ENCODE data around the gene CDH4. TPM values are rescaled to one million over a fixed set of nuclear protein-coding genes. Genes with fewer than 3 reads are reported as not detected.

Gene CDH4
- total RNA-seq, 1 donor from 2014 or later: 2.9 TPM

DNA sequence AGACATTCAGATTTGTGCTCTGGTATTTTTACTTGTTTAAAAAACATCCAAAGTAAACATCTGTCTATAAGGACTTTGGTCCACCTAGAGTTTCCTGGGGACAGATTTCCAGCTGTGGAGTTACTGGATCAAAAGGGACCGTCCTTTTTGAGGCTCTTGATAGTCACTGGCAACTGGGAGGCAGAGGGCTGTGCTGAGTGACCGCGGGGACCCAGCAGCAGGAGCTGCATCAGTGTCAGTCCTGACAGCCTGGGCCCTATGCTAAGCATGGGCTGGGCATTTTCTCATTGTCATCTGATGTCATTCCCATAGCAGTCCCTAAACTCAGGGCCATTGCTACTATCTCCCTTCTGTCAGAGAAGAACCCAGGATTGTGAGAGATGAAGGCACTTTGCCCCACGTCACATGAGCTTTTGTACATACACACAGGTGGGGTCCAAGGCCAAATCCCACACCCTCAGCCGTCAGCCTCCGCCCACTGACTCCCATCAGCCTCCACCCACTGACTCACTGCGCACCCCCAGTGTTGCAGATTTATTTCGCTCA is 519.8 kb downstream of the CDH4 start:
- Histone ChIP-seq H2AFZ (replicated peaks) (no peak overlapping the region), H3K9me3 (ENCODE audit: low read depth) (no peaks in the 10 kb centered on the region), H4K20me1 (ENCODE audit: low read depth) (no peaks in the 10 kb centered on the region), H3K36me3 (no peaks in the 10 kb centered on the region), H3K27ac (no peak overlapping the region), H3K4me2 (no peak overlapping the region), H3K4me3 (no peak overlapping the region), H3K9ac (no peak overlapping the region), H3K27me3 (peaks cover 5% of the 10 kb centered on the region), H3F3A (ENCODE audit: low read depth) (no peaks in the 10 kb centered on the region), H3K4me1 (no peaks in the 10 kb centered on the region), H3K79me2 (ENCODE audit: low read depth) (no peaks in the 10 kb centered on the region)
- Mint-ChIP-seq H3K27ac (no peak overlapping the region), H3K4me1 (peaks cover 9% of the 10 kb centered on the region), H3K9me3 (no peaks in the 10 kb centered on the region), H3K36me3 (peaks cover 6% of the 10 kb centered on the region), H3K4me3 (no peak overlapping the region), H3K27me3 (ENCODE audit: insufficient read depth, low read depth) (peaks cover 5% of the 10 kb centered on the region)
- no peak for TF ChIP-seq EZH2phosphoT487 (IDR thresholded peaks at IDR 0.05)
- TF ChIP-seq, protein P1, sequence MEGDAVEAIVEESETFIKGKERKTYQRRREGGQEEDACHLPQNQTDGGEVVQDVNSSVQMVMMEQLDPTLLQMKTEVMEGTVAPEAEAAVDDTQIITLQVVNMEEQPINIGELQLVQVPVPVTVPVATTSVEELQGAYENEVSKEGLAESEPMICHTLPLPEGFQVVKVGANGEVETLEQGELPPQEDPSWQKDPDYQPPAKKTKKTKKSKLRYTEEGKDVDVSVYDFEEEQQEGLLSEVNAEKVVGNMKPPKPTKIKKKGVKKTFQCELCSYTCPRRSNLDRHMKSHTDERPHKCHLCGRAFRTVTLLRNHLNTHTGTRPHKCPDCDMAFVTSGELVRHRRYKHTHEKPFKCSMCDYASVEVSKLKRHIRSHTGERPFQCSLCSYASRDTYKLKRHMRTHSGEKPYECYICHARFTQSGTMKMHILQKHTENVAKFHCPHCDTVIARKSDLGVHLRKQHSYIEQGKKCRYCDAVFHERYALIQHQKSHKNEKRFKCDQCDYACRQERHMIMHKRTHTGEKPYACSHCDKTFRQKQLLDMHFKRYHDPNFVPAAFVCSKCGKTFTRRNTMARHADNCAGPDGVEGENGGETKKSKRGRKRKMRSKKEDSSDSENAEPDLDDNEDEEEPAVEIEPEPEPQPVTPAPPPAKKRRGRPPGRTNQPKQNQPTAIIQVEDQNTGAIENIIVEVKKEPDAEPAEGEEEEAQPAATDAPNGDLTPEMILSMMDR (IDR thresholded peaks at IDR 0.05): no peak
- TF ChIP-seq EZH2 (IDR thresholded peaks at IDR 0.05): no peak
- DNase-seq (ENCODE audit: low spot score): no peak

DNA sequence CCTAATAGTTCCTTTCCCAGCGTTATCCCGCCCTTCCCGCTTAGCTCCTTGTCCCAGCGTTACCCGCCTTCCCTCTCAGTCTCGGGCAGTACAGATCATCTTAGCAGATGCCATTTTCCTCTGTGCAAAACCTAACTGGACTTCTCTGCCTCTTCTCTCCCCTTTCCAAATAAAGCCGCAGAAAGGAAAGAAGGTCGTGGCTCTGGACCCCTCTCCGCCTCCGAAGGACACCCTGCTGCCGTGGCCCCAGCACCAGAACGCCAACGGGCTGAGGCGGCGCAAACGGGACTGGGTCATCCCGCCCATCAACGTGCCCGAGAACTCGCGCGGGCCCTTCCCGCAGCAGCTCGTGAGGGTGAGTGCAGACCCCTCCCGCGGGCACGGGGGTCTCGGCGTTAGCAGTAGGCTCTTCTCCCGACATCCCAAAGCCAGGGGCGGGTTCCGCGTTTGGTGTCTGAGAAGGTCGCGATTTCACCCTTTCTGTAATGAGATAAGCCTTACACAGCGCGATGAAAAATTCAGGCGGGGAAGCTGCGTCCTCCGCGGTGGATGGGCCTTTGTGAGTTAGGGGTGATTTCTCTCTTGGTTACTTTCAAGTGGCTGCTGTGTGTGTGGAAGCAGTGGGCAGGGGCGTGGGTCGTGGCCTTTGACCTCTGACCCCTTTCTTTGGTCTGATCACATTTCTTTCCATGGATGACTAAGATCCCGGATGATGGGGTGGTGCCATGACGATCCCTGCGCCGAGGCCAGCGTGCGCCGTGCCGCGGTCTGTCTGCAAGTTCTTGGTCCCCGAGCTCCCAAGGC is 521.0 kb downstream of the CDH4 start:
- H3K9me3 ChIP-seq (ENCODE audit: low read depth): no peaks in the 10 kb centered on the region
- Mint-ChIP-seq H3K9me3 (no peaks in the 10 kb centered on the region), H3K36me3 (peaks cover 6% of the 10 kb centered on the region), H3K4me1 (peaks cover 9% of the 10 kb centered on the region), H3K27me3 (ENCODE audit: insufficient read depth, low read depth) (peaks cover 5% of the 10 kb centered on the region), H3K4me3 (no peak overlapping the region), H3K27ac (no peak overlapping the region)
- peaks cover 6% of the 10 kb centered on the region for H3K27me3 ChIP-seq
- H3K4me1 ChIP-seq: no peaks in the 10 kb centered on the region
- H3K36me3 ChIP-seq: no peaks in the 10 kb centered on the region
- H3F3A ChIP-seq (ENCODE audit: low read depth): no peaks in the 10 kb centered on the region
- no peaks in the 10 kb centered on the region for H4K20me1 ChIP-seq (ENCODE audit: low read depth)
- H2AFZ ChIP-seq (replicated peaks): no peak overlapping the region
- H3K4me3 ChIP-seq: no peak overlapping the region
- TF ChIP-seq EZH2 (IDR thresholded peaks at IDR 0.05) (no peak), EZH2phosphoT487 (IDR thresholded peaks at IDR 0.05) (no peak)
- TF ChIP-seq, protein P1 (IDR thresholded peaks at IDR 0.05): no peak
- no peak overlapping the region for H3K27ac ChIP-seq
- DNase-seq (ENCODE audit: low spot score): no peak
- no peak overlapping the region for H3K9ac ChIP-seq
- no peak overlapping the region for H3K4me2 ChIP-seq
- H3K79me2 ChIP-seq (ENCODE audit: low read depth): no peaks in the 10 kb centered on the region

DNA sequence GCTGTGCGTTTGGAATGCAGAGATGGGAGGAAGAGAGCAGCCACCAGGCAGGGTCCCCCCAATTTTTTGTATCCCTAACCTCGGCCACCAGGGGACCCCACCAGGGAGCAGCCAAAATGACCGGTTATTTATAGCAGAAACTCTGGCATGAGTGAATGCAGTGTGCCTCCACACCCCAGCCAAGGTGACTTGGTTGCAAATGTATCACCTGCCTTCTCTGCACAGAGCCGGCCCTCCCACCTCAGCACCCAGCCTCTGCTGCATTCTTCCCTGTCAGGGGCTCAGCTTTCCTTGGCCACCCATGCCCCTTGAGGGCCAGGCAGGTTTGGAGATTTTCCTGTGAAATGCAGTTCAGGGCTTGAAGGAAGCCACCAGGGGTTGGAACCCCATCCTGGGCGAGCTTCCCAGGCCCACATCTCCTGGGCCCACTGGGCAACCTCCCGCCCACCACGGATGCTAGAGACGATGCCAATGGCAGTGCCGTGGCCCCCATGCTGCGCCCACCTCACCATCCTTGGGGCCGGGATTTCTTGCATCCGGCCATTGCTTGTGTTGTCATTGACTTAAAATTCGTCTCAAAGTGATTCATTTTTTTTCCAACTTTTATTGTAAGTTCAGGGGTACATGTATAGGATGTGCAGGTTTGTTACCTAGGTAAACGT is 522.0 kb downstream of the CDH4 start:
- Histone ChIP-seq H4K20me1 (ENCODE audit: low read depth) (no peaks in the 10 kb centered on the region), H3K36me3 (no peaks in the 10 kb centered on the region), H3F3A (ENCODE audit: low read depth) (no peaks in the 10 kb centered on the region), H3K9ac (no peak overlapping the region), H3K9me3 (ENCODE audit: low read depth) (no peaks in the 10 kb centered on the region), H3K27me3 (peaks cover 12% of the 10 kb centered on the region), H2AFZ (replicated peaks) (no peak overlapping the region), H3K4me2 (no peak overlapping the region), H3K79me2 (ENCODE audit: low read depth) (no peaks in the 10 kb centered on the region), H3K4me1 (no peaks in the 10 kb centered on the region), H3K4me3 (no peak overlapping the region), H3K27ac (no peak overlapping the region)
- no peaks in the 10 kb centered on the region for H3K9me3 Mint-ChIP-seq
- TF ChIP-seq EZH2phosphoT487 (IDR thresholded peaks at IDR 0.05) (no peak), EZH2 (IDR thresholded peaks at IDR 0.05) (no peak)
- TF ChIP-seq, protein P1 (IDR thresholded peaks at IDR 0.05): peak; percentile 14
- peaks cover 6% of the 10 kb centered on the region for H3K36me3 Mint-ChIP-seq
- peaks cover 9% of the 10 kb centered on the region for H3K4me1 Mint-ChIP-seq
- no peak for DNase-seq (ENCODE audit: low spot score)
- no peak overlapping the region for H3K4me3 Mint-ChIP-seq
- H3K27ac Mint-ChIP-seq: peak overlapping the region; percentile 50
- peaks cover 5% of the 10 kb centered on the region for H3K27me3 Mint-ChIP-seq (ENCODE audit: insufficient read depth, low read depth)

Data from neural progenitor cell (in vitro differentiated cells).